HG02610 (cell line): ENCODE data around the gene TFAP2E.
"Not testable (repeated sequence)": the region's sequence is repeated elsewhere in the genome, so short reads cannot be mapped to it uniquely, and the experiment has no call there.

Experiments
- ATAC-seq: cut with Tn5 transposase; IDR thresholded peaks from one replicate; pipeline ENCODE4 v1.9.1; 2021; ENCODE audit warnings: mild to moderate bottlenecking, moderate library complexity; ENCODE audit not compliant: unreplicated experiment

The TFAP2E gene

DNA sequence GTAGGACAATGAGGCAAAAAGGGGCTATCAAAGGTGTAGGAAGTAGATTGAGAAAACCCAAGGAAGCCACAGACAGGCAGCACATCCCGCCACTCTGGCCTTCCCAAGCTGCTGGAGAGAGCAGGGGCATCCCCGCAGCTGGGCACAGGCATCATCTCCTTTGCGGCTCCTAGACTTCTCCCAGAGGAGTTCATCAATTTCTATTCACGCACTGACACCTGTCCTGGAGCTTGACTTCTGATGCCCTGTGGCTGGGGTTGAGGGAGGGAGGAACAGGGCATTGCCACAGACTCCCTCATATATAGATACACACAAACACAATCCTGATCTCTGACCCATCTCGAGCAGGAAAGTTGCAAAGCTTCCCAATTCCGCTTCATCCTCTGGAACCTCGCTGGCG lies 1.9 kb upstream of the TFAP2E start:
- ATAC-seq, result no peak

GRCh38 chr1:35572296-35572695 lies 818 bp upstream of the TFAP2E start:
- ATAC-seq, result no peak

- no peak for ATAC-seq
Measured at GRCh38 chr1:35574125-35574654, 1.1 kb downstream of the TFAP2E start.

DNA sequence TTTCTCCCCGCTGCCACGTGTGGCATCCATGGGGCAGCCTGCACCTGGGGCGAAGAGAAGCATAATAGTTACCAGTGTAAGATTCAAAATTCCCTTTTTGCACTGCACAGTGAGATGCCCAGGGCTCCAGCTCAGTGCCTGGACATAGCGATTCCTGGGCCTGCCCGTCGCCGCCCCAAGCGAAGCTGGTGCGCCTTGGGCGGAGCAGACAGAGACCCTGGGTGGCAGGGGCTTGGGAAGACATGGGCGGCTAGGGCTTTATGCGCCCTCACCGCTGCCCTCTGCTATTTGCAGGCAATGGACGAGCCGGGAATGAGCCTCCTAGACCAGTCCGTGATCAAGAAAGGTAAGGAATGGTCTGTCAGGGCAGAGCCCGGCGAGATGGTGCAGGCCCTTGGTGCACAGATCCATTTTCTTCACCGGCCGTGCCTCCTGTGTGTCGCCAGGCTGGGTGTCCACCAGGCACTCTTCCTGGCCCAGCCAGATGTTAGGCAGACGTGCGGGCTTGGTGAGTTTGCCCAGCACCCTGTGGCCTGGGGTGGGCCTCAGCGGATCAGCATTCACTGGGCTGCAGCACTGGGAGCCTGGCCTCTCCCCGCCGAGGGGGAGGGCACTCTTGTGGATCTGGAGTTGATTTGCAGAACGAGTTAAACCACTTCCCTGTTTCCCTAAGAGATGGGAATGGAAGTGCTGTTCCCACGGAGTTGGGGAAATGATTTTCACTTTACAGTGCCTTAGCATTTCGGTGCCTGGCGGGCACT lies 1.7 kb downstream of the TFAP2E start:
- ATAC-seq, result no peak

DNA sequence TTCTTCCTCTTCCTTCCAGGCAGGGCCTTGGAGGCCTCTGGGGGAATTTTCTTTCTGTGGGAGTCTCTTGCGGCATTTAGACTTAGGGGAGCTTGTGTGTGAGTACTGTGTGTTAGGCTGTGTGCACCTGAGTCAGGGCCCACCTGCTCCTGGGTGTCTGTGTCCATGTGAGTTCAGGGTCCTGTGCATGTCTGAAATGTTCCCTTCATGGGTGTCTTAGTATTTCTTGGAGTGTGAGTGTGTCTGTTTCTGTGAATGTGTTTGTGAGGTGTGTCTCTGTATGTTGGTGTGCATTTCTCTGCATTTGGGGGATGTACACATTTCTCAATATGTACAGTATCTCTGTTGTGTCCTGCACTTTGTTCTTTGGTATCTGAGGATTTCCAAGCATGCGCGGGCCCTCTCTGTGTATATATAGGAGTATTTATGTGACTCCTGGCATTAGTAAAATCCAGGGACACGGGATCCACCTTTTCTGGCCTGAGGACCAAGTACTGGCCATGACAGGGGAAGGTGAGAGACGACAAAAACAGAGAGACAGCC lies 2.4 kb downstream of the TFAP2E start:
- ATAC-seq, result no peak

- no peak for ATAC-seq
Measured at GRCh38 chr1:35576061-35576765, 3.1 kb downstream of the TFAP2E start.

DNA sequence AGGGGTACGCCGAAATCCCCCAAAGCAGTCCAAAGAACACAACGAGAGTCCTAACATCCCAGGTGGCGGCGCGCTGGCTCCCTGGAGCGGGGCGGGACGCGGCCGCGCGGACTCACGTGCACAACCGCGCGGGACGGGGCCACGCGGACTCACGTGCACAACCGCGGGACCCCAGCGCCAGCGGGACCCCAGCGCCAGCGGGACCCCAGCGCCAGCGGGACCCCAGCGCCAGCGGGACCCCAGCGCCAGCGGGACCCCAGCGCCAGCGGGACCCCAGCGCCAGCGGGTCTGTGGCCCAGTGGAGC lies 3.6 kb downstream of the TFAP2E start:
- not testable (repeated sequence) for ATAC-seq

DNA sequence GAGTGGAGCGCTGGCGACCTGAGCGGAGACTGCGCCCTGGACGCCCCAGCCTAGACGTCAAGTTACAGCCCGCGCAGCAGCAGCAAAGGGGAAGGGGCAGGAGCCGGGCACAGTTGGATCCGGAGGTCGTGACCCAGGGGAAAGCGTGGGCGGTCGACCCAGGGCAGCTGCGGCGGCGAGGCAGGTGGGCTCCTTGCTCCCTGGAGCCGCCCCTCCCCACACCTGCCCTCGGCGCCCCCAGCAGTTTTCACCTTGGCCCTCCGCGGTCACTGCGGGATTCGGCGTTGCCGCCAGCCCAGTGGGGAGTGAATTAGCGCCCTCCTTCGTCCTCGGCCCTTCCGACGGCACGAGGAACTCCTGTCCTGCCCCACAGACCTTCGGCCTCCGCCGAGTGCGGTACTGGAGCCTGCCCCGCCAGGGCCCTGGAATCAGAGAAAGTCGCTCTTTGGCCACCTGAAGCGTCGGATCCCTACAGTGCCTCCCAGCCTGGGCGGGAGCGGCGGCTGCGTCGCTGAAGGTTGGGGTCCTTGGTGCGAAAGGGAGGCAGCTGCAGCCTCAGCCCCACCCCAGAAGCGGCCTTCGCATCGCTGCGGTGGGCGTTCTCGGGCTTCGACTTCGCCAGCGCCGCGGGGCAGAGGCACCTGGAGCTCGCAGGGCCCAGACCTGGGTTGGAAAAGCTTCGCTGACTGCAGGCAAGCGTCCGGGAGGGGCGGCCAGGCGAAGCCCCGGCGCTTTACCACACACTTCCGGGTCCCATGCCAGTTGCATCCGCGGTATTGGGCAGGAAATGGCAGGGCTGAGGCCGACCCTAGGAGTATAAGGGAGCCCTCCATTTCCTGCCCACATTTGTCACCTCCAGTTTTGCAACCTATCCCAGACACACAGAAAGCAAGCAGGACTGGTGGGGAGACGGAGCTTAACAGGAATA lies 4.2 kb downstream of the TFAP2E start:
- peak; percentile 72 for ATAC-seq

- no peak for ATAC-seq
Measured at GRCh38 chr1:35580949-35581388, 7.9 kb downstream of the TFAP2E start.

DNA sequence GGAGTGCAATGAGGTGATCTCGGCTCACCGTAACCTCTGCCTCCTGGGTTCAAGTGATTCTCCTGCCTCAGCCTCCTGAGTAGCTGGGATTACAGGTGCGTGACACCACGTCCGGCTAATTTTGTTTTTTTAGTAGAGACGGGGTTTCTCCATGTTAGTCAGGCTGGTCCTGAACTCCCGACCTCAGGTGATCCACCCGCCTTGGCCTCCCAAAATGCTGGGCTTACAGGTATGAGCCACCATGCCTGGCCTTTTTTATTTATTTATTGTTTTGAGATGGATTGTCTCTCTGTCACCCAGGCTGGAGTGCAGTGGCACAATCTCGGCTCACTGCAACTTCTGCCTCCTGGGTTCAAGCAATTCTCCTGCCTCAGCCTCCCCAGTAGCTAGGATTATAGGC lies 8.5 kb downstream of the TFAP2E start:
- not testable (repeated sequence) for ATAC-seq

GRCh38 chr1:35585281-35585680 lies 12.2 kb downstream of the TFAP2E start:
- no peak for ATAC-seq

- not testable (repeated sequence) for ATAC-seq
Measured at GRCh38 chr1:35585805-35586204, 12.7 kb downstream of the TFAP2E start.

DNA sequence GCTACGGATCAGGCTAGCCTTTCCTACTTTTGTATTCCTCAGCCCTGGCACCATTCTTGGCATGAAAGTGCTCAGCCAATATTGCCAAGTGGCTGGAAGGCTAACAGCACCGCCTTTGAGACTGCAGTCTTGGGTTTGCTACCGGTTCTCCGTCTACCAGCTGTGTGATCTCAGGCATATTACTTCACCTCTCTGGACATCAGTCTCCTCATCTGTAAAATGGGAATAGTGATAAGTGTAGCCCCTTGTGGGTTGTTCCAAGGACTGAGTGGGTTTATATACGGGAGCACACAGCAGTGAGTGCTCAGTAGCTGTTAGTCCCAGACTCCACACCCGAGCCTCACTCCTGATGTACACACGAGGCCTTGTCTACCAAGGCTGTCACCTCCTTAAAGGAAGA lies 13.7 kb downstream of the TFAP2E start:
- no peak for ATAC-seq

- ATAC-seq, result no peak
Measured at GRCh38 chr1:35587736-35588135, 14.6 kb downstream of the TFAP2E start.

- ATAC-seq, result no peak
Measured at GRCh38 chr1:35588197-35588910, 15.2 kb downstream of the TFAP2E start.

DNA sequence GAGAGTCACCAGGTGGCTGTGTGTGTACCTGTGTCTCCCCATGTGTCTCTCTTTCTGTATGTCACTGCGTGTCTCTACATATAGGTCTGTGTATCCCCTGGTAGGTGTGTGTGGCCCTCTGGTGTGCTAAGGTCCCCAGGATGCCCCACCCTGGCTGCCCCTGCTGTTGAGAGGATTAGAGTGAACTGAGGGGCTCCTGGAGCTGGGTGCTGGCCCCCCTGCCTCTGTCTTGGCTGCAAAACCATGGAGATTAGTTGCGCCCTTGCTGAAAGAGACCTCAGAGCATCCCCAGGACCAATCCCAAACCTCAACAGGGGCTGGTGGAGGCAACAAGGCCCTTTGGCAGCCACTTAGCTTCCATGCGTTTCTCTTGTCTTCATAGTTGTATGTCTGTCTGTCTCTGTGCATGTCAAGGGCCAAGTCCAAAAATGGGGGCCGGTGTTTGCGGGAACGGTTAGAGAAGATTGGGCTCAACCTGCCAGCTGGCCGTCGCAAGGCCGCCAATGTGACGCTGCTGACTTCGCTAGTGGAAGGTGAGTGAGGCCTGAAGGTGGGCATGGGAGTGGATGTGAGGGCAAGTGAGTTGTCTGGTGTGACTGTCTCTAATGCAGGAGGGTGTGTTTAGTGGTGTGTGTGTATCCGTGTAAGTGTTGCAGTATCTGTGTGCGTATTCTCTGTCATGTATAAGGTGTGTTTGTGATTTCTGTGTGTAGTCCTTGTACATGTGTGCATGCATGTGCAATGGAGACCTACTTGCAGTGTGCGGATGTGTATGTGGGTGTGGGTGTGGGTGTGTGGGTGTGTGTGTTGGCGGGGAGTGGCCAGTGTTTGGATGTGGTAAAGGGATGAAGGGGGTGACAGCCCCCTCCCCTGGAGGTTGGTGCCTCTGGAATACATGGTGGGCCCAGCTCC lies 16.7 kb downstream of the TFAP2E start:
- no peak for ATAC-seq

DNA sequence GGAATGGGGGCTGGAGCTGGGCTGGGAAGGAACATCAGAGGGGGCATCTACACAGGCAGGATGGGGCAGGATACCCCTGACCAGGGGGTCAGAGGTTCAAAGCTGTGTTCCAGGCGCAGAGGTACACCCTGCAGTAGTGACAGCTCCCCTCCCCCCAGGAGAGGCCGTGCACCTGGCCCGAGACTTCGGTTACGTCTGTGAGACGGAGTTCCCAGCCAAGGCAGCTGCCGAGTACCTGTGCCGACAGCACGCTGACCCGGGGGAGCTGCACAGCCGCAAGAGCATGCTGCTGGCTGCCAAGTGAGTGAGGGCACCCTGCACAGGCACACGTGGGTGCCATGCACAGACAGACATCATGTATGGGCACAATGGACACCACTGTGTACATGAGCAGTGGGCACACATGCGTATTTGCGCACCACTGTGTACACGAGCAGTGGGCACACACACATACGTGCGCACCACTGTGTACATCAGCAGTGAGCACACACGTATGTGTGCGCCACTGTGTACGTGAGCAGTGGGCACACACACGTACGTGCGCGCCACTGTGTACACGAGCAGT lies 17.4 kb downstream of the TFAP2E start:
- no peak for ATAC-seq

DNA sequence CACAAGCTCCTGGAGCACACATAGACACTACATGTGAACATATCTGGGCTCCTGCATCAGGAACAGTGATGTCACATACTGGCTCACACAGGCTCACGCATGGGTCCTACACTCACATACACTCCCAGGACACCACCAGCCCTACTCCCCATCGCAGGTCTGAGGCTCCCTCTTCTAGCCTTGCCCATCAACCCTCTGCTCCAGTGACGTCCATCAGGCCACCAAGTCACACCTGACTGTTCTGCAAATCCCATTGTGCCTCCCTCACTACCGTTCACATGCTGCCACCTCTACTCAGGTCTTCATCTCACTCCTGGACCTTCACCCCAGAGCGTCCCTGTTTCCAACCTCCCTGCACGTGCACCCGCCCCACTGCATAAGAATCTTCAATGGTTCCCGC lies 18.1 kb downstream of the TFAP2E start:
- no peak for ATAC-seq
